HUDEP-2 (cell line): ENCODE measurements around the gene PDE4D.
"Not testable (repeated sequence)": the region's sequence is repeated elsewhere in the genome, so short reads cannot be mapped to it uniquely, and the experiment has no call there.

Experiments
- DNase-seq, 76 experiments: peaks; one replicate each; lab custom pipeline; 2025; ENCODE audit not compliant: unreplicated experiment in 76 of 76; lab: John Stamatoyannopoulos, UW

Gene PDE4D

GRCh38 chr5:59800347-59800893 is 93.1 kb downstream of the PDE4D start:
- no peak for DNase-seq

GRCh38 chr5:59799668-59800346 is 93.7 kb downstream of the PDE4D start:
- DNase-seq: peak in 18 of 76 experiments; percentile 1 to 35 (median 18)

GRCh38 chr5:59798862-59799667 is 94.5 kb downstream of the PDE4D start:
- no peak for DNase-seq

- no peak for DNase-seq
These were observed 98.4 kb downstream of the PDE4D start for GRCh38 chr5:59795141-59795540.

- DNase-seq: no peak
These were observed 100.4 kb downstream of the PDE4D start for GRCh38 chr5:59792983-59793585.

GRCh38 chr5:59791617-59792016 is 101.9 kb downstream of the PDE4D start:
- DNase-seq: no peak

- no peak for DNase-seq
These were observed 102.6 kb downstream of the PDE4D start for GRCh38 chr5:59790776-59791475.

- no peak for DNase-seq
These were observed 103.2 kb downstream of the PDE4D start for GRCh38 chr5:59790376-59790775.

GRCh38 chr5:59789894-59790293 is 103.6 kb downstream of the PDE4D start:
- DNase-seq: no peak

- DNase-seq: no peak
These were observed 104.3 kb downstream of the PDE4D start for GRCh38 chr5:59789197-59789596.

GRCh38 chr5:59786334-59786805 is 107.2 kb downstream of the PDE4D start:
- DNase-seq: no peak

- no peak for DNase-seq
These were observed 107.7 kb downstream of the PDE4D start for GRCh38 chr5:59785676-59786333.

- DNase-seq: not testable (repeated sequence)
These were observed 108.8 kb downstream of the PDE4D start for GRCh38 chr5:59784708-59785107.

- no peak for DNase-seq
These were observed 110.3 kb downstream of the PDE4D start for GRCh38 chr5:59783264-59783663.

- DNase-seq: no peak
These were observed 110.7 kb downstream of the PDE4D start for GRCh38 chr5:59782856-59783255.

- DNase-seq: no peak
These were observed 114.1 kb downstream of the PDE4D start for GRCh38 chr5:59779453-59779852.

- DNase-seq: no peak
These were observed 116.5 kb downstream of the PDE4D start for GRCh38 chr5:59777028-59777427.

- no peak for DNase-seq
These were observed 120.2 kb downstream of the PDE4D start for GRCh38 chr5:59773294-59773693.

- no peak for DNase-seq
These were observed 120.8 kb downstream of the PDE4D start for GRCh38 chr5:59772757-59773156.

GRCh38 chr5:59772206-59772605 is 121.3 kb downstream of the PDE4D start:
- DNase-seq: no peak
